ENCODE results near the gene AANAT. TPM values are rescaled to one million over a fixed set of nuclear protein-coding genes. Genes with fewer than 3 reads are reported as not detected.

AANAT gene
- total RNA-seq, 3 donors from 2014 or later = not detected

- H3K27me3 ChIP-seq = no peaks in the 10 kb centered on the region
- intact Hi-C loops (cut with DNase I; ENCODE audit: low total_unique reads) = no loop called here
- no peak for DNase-seq (ENCODE audit: low spot score in 2 of 2)
These were observed 25.6 kb upstream of the AANAT start for GRCh38 chr17:76441686-76442340.

GRCh38 chr17:76442341-76443338 lies 24.8 kb upstream of the AANAT start:
- no peak overlapping the region for H3K4me3 ChIP-seq
- peaks cover 0 to 7% of the 10 kb centered on the region in 2 donors for H3K4me1 ChIP-seq
- intact Hi-C loops (cut with DNase I; ENCODE audit: low total_unique reads) = no loop called here
- no peak overlapping the region for H3K27ac ChIP-seq
- no peaks in the 10 kb centered on the region for H3K9me3 ChIP-seq
- H3K27me3 ChIP-seq = no peaks in the 10 kb centered on the region
- no peaks in the 10 kb centered on the region for H3K36me3 ChIP-seq
- no peak for TF ChIP-seq POLR2A (IDR thresholded peaks at IDR 0.05)
- TF ChIP-seq CTCF (IDR thresholded peaks at IDR 0.05) = no peak
- no peak for TF ChIP-seq POLR2AphosphoS5 (IDR thresholded peaks at IDR 0.05)
- no peak for DNase-seq (ENCODE audit: low spot score in 2 of 2)

More at GRCh38 chr17:76441686-76442340, 25.6 kb upstream of the AANAT start:
- Histone ChIP-seq H3K9me3 (no peaks in the 10 kb centered on the region), H3K36me3 (no peaks in the 10 kb centered on the region), H3K4me3 (no peak overlapping the region), H3K27ac (no peak overlapping the region), H3K4me1 (peaks cover 0 to 7% of the 10 kb centered on the region in 2 donors)
- no peak for TF ChIP-seq CTCF (IDR thresholded peaks at IDR 0.05)
- TF ChIP-seq POLR2AphosphoS5 (IDR thresholded peaks at IDR 0.05) = no peak
- no peak for TF ChIP-seq POLR2A (IDR thresholded peaks at IDR 0.05)

- Histone ChIP-seq H3K4me3 (no peak overlapping the region), H3K4me1 (no peaks in the 10 kb centered on the region), H3K9me3 (no peaks in the 10 kb centered on the region), H3K36me3 (no peaks in the 10 kb centered on the region), H3K27ac (no peak overlapping the region), H3K27me3 (no peaks in the 10 kb centered on the region)
- DNase-seq (ENCODE audit: low spot score in 2 of 2) = no peak
- intact Hi-C loops (cut with DNase I; ENCODE audit: low total_unique reads) = no loop called here
- TF ChIP-seq POLR2A (IDR thresholded peaks at IDR 0.05) = no peak
- no peak for TF ChIP-seq CTCF (IDR thresholded peaks at IDR 0.05)
- TF ChIP-seq POLR2AphosphoS5 (IDR thresholded peaks at IDR 0.05) = no peak
These were observed 22.7 kb upstream of the AANAT start for GRCh38 chr17:76444518-76445311.

- Histone ChIP-seq H3K27ac (no peak overlapping the region), H3K4me1 (no peaks in the 10 kb centered on the region), H3K36me3 (no peaks in the 10 kb centered on the region), H3K9me3 (no peaks in the 10 kb centered on the region), H3K27me3 (no peaks in the 10 kb centered on the region), H3K4me3 (no peak overlapping the region)
- intact Hi-C loops (cut with DNase I; ENCODE audit: low total_unique reads) = no loop called here
- TF ChIP-seq POLR2AphosphoS5 (IDR thresholded peaks at IDR 0.05) (no peak), POLR2A (IDR thresholded peaks at IDR 0.05) (no peak), CTCF (IDR thresholded peaks at IDR 0.05) (no peak)
- no peak for DNase-seq (ENCODE audit: low spot score in 2 of 2)
These were observed 21.5 kb upstream of the AANAT start for GRCh38 chr17:76445697-76446448.
